ENCODE results near the gene LRRC53. TPM values are rescaled to one million over a fixed set of nuclear protein-coding genes. Genes with fewer than 3 reads are reported as not detected.

LRRC53 gene
- total RNA-seq = not detected

GRCh38 chr1:74512170-74512915, at the start of gene LRRC53:
Gene LRRC53, minus strand, starts transcription at chr1:74512611. Its CDS starts 29,262 bp downstream, at chr1:74483349.
- Mint-ChIP-seq H3K4me1 (ENCODE audit: low read depth) (no peaks in the 10 kb centered on the region), H3K9me3 (no peaks in the 10 kb centered on the region), H3K27me3 (no peaks in the 10 kb centered on the region), H3K27ac (no peak within 1 kb of the TSS), H3K4me3 (no peak within 1 kb of the TSS), H3K36me3 (no peaks in the 10 kb centered on the region)
- CTCF ChIA-PET = interaction anchor here (0.8 kb wide), 1 partner anchor 9 kb away, joined by 3 read pairs; no protein-coding TSS in a partner anchor
- intact Hi-C loops (cut with micrococcal nuclease) = no loop called here
- DNase-seq = no peak
- POLR2A ChIA-PET = no interaction called here

GRCh38 chr1:74549932-74550331, 37.5 kb upstream of the LRRC53 start:
- H3K27ac Mint-ChIP-seq = no peak overlapping the region
- no peak for DNase-seq
- intact Hi-C loops (cut with micrococcal nuclease) = no loop called here
- POLR2A ChIA-PET = no interaction called here
- H3K4me1 Mint-ChIP-seq (ENCODE audit: low read depth) = no peaks in the 10 kb centered on the region
- no peaks in the 10 kb centered on the region for H3K36me3 Mint-ChIP-seq
- H3K9me3 Mint-ChIP-seq = no peaks in the 10 kb centered on the region
- peaks cover 6% of the 10 kb centered on the region for H3K27me3 Mint-ChIP-seq
- CTCF ChIA-PET = no interaction called here
- no peak overlapping the region for H3K4me3 Mint-ChIP-seq

- Mint-ChIP-seq H3K4me3 (no peak overlapping the region), H3K36me3 (no peaks in the 10 kb centered on the region), H3K27ac (no peak overlapping the region), H3K9me3 (no peaks in the 10 kb centered on the region), H3K27me3 (peaks cover 6% of the 10 kb centered on the region), H3K4me1 (ENCODE audit: low read depth) (no peaks in the 10 kb centered on the region)
- DNase-seq = no peak
- intact Hi-C loops (cut with micrococcal nuclease) = no loop called here
- ChIA-PET CTCF (no interaction called here), POLR2A (no interaction called here)
These were observed 36.7 kb upstream of the LRRC53 start for GRCh38 chr1:74548961-74549750.

GRCh38 chr1:74545821-74546220, 33.4 kb upstream of the LRRC53 start:
- no peaks in the 10 kb centered on the region for H3K9me3 Mint-ChIP-seq
- no peak overlapping the region for H3K27ac Mint-ChIP-seq
- H3K36me3 Mint-ChIP-seq = no peaks in the 10 kb centered on the region
- no peaks in the 10 kb centered on the region for H3K27me3 Mint-ChIP-seq
- intact Hi-C loops (cut with micrococcal nuclease) = no loop called here
- ChIA-PET CTCF (no interaction called here), POLR2A (no interaction called here)
- DNase-seq = no peak
- no peak overlapping the region for H3K4me3 Mint-ChIP-seq
- no peaks in the 10 kb centered on the region for H3K4me1 Mint-ChIP-seq (ENCODE audit: low read depth)

GRCh38 chr1:74534241-74534640, 21.8 kb upstream of the LRRC53 start:
- intact Hi-C loops (cut with micrococcal nuclease) = no loop called here
- H3K27ac Mint-ChIP-seq = no peak overlapping the region
- no peaks in the 10 kb centered on the region for H3K4me1 Mint-ChIP-seq (ENCODE audit: low read depth)
- POLR2A ChIA-PET = no interaction called here
- H3K36me3 Mint-ChIP-seq = no peaks in the 10 kb centered on the region
- DNase-seq = no peak
- H3K4me3 Mint-ChIP-seq = no peak overlapping the region
- no peaks in the 10 kb centered on the region for H3K9me3 Mint-ChIP-seq
- CTCF ChIA-PET = no interaction called here
- H3K27me3 Mint-ChIP-seq = no peaks in the 10 kb centered on the region

- CTCF ChIA-PET = no interaction called here
- no peak overlapping the region for H3K27ac Mint-ChIP-seq
These were observed 19.4 kb upstream of the LRRC53 start for GRCh38 chr1:74531796-74532195.

GRCh38 chr1:74530892-74531291, 18.5 kb upstream of the LRRC53 start:
- Mint-ChIP-seq H3K9me3 (no peaks in the 10 kb centered on the region), H3K4me3 (no peak overlapping the region), H3K4me1 (ENCODE audit: low read depth) (no peaks in the 10 kb centered on the region), H3K27me3 (peaks cover 2% of the 10 kb centered on the region), H3K36me3 (no peaks in the 10 kb centered on the region), H3K27ac (no peak overlapping the region)
- CTCF ChIA-PET = no interaction called here
- POLR2A ChIA-PET = no interaction called here
- DNase-seq = no peak
- intact Hi-C loops (cut with micrococcal nuclease) = no loop called here

More at GRCh38 chr1:74531796-74532195, 19.4 kb upstream of the LRRC53 start:
- Mint-ChIP-seq H3K36me3 (no peaks in the 10 kb centered on the region), H3K4me3 (no peak overlapping the region), H3K9me3 (no peaks in the 10 kb centered on the region), H3K4me1 (ENCODE audit: low read depth) (no peaks in the 10 kb centered on the region), H3K27me3 (peaks cover 2% of the 10 kb centered on the region)
- POLR2A ChIA-PET = no interaction called here
- DNase-seq = no peak
- intact Hi-C loops (cut with micrococcal nuclease) = no loop called here

GRCh38 chr1:74528123-74528522, 15.7 kb upstream of the LRRC53 start:
- no peaks in the 10 kb centered on the region for H3K9me3 Mint-ChIP-seq
- CTCF ChIA-PET = no interaction called here

GRCh38 chr1:74526708-74527107, 14.3 kb upstream of the LRRC53 start:
- H3K4me3 Mint-ChIP-seq = no peak overlapping the region
- no peaks in the 10 kb centered on the region for H3K9me3 Mint-ChIP-seq
- intact Hi-C loops (cut with micrococcal nuclease) = no loop called here
- no peaks in the 10 kb centered on the region for H3K4me1 Mint-ChIP-seq (ENCODE audit: low read depth)
- DNase-seq = no peak
- no peaks in the 10 kb centered on the region for H3K36me3 Mint-ChIP-seq
- H3K27me3 Mint-ChIP-seq = peaks cover 2% of the 10 kb centered on the region
- CTCF ChIA-PET = no interaction called here
- no peak overlapping the region for H3K27ac Mint-ChIP-seq
- POLR2A ChIA-PET = no interaction called here

More at GRCh38 chr1:74528123-74528522, 15.7 kb upstream of the LRRC53 start:
- no peak for DNase-seq
- Mint-ChIP-seq H3K4me1 (ENCODE audit: low read depth) (no peaks in the 10 kb centered on the region), H3K4me3 (no peak overlapping the region), H3K27ac (no peak overlapping the region), H3K36me3 (no peaks in the 10 kb centered on the region), H3K27me3 (peaks cover 2% of the 10 kb centered on the region)
- intact Hi-C loops (cut with micrococcal nuclease) = no loop called here
- POLR2A ChIA-PET = no interaction called here

GRCh38 chr1:74523873-74524480, 11.6 kb upstream of the LRRC53 start:
- no peaks in the 10 kb centered on the region for H3K36me3 Mint-ChIP-seq
- H3K27me3 Mint-ChIP-seq = peaks cover 6% of the 10 kb centered on the region
- no peak for DNase-seq
- H3K9me3 Mint-ChIP-seq = no peaks in the 10 kb centered on the region
- H3K4me3 Mint-ChIP-seq = no peak overlapping the region
- no peaks in the 10 kb centered on the region for H3K4me1 Mint-ChIP-seq (ENCODE audit: low read depth)
- intact Hi-C loops (cut with micrococcal nuclease) = no loop called here
- no peak overlapping the region for H3K27ac Mint-ChIP-seq
- POLR2A ChIA-PET = no interaction called here
- CTCF ChIA-PET = no interaction called here

GRCh38 chr1:74522148-74522547, 9.7 kb upstream of the LRRC53 start:
- ChIA-PET CTCF (no interaction called here), POLR2A (no interaction called here)
- H3K4me1 Mint-ChIP-seq (ENCODE audit: low read depth) = no peaks in the 10 kb centered on the region
- peaks cover 4% of the 10 kb centered on the region for H3K27me3 Mint-ChIP-seq
- H3K27ac Mint-ChIP-seq = no peak overlapping the region
- H3K4me3 Mint-ChIP-seq = no peak overlapping the region
- no peaks in the 10 kb centered on the region for H3K9me3 Mint-ChIP-seq
- intact Hi-C loops (cut with micrococcal nuclease) = no loop called here
- no peak for DNase-seq
- no peaks in the 10 kb centered on the region for H3K36me3 Mint-ChIP-seq

- Mint-ChIP-seq H3K4me1 (ENCODE audit: low read depth) (no peaks in the 10 kb centered on the region), H3K36me3 (no peaks in the 10 kb centered on the region), H3K27ac (no peak overlapping the region), H3K4me3 (no peak overlapping the region), H3K27me3 (peaks cover 4% of the 10 kb centered on the region), H3K9me3 (no peaks in the 10 kb centered on the region)
- POLR2A ChIA-PET = no interaction called here
- intact Hi-C loops (cut with micrococcal nuclease) = no loop called here
- DNase-seq = no peak
- CTCF ChIA-PET = no interaction called here
These were observed 5.2 kb upstream of the LRRC53 start for GRCh38 chr1:74517599-74518051.

Data from activated CD4-positive, alpha-beta memory T cell treated with anti-CD3 and anti-CD28 coated beads for 36 hours (primary cell).